ENCODE results near the gene DHRS3. TPM values are rescaled to one million over a fixed set of nuclear protein-coding genes. Genes with fewer than 3 reads are reported as not detected.

The DHRS3 gene
- total and polyA plus RNA-seq, 8 donors, result 15.1 to 103 (median 58.2) TPM

- intact Hi-C loops (cut with DNase I; ENCODE audit: low total_unique reads), result no loop called here
- Histone ChIP-seq H3K4me1 (peaks cover 78 to 100% (median 98%) of the 10 kb centered on the region in 4 donors), H3K9me3 (no peaks in the 10 kb centered on the region), H3K27me3 (peaks cover 0 to 10% (median 0%) of the 10 kb centered on the region in 3 donors), H3K4me3 (peak overlapping the region; percentile 36 to 46 (median 37)), H3K36me3 (peaks cover 0 to 14% (median 4%) of the 10 kb centered on the region in 4 donors), H3K27ac (peak overlapping the region; percentile 77 to 92 (median 87))
- DNase-seq, result peak in 1 of 2 donors; percentile 94
- TF ChIP-seq EP300 (IDR thresholded peaks at IDR 0.05) (no peak), POLR2A (IDR thresholded peaks at IDR 0.05) (no peak), POLR2AphosphoS5 (IDR thresholded peaks at IDR 0.05) (no peak), CTCF (IDR thresholded peaks at IDR 0.05) (no peak)
- 2 to 15% (median 5%) methylated on average over 3 to 18 of the region's 18 CpGs for whole genome bisulfite sequencing, 5 donors
Observed at GRCh38 chr1:12595757-12596006, 22.3 kb downstream of the DHRS3 start.

GRCh38 chr1:12594966-12595756, 22.8 kb downstream of the DHRS3 start:
- intact Hi-C loops (cut with DNase I; ENCODE audit: low total_unique reads), result no loop called here
- H3K4me3 ChIP-seq, result peak overlapping the region; percentile 36 to 46 (median 37)
- peaks cover 0 to 10% (median 0%) of the 10 kb centered on the region in 3 donors for H3K27me3 ChIP-seq
- TF ChIP-seq POLR2AphosphoS5 (IDR thresholded peaks at IDR 0.05) (peak in 2 of 3 donors; percentile 5 to 53), CTCF (IDR thresholded peaks at IDR 0.05) (no peak), EP300 (IDR thresholded peaks at IDR 0.05) (no peak), POLR2A (IDR thresholded peaks at IDR 0.05) (no peak)
- WGBS, 5 donors, result 7 to 12% (median 8%) methylated on average over 28 to 47 of the region's 47 CpGs
- peak overlapping the region; percentile 77 to 92 (median 87) for H3K27ac ChIP-seq
- H3K9me3 ChIP-seq, result no peaks in the 10 kb centered on the region
- H3K4me1 ChIP-seq, result peaks cover 73 to 100% (median 97%) of the 10 kb centered on the region in 4 donors
- H3K36me3 ChIP-seq, result peaks cover 0 to 19% (median 5%) of the 10 kb centered on the region in 4 donors
- peak; percentile 63 to 91 for DNase-seq

- WGBS, 5 donors, result 77 to 91% (median 90%) methylated on average over 6 of the region's 6 CpGs
- no peak for DNase-seq
- H3K4me1 ChIP-seq, result peaks cover 66 to 99% (median 92%) of the 10 kb centered on the region in 4 donors
- intact Hi-C loops (cut with DNase I; ENCODE audit: low total_unique reads), result no loop called here
- peak overlapping the region in 1 of 4 donors; percentile 37 for H3K4me3 ChIP-seq
- TF ChIP-seq POLR2AphosphoS5 (IDR thresholded peaks at IDR 0.05) (no peak), EP300 (IDR thresholded peaks at IDR 0.05) (no peak), CTCF (IDR thresholded peaks at IDR 0.05) (no peak), POLR2A (IDR thresholded peaks at IDR 0.05) (no peak)
- H3K9me3 ChIP-seq, result no peaks in the 10 kb centered on the region
- H3K36me3 ChIP-seq, result peaks cover 0 to 26% (median 7%) of the 10 kb centered on the region in 4 donors
- peaks cover 0 to 10% (median 0%) of the 10 kb centered on the region in 3 donors for H3K27me3 ChIP-seq
- H3K27ac ChIP-seq, result peak overlapping the region; percentile 59 to 92 (median 87)
Observed at GRCh38 chr1:12594490-12594889, 23.5 kb downstream of the DHRS3 start.

GRCh38 chr1:12593621-12594066, 24.4 kb downstream of the DHRS3 start:
- peak in 1 of 2 donors; percentile 61 for DNase-seq
- peak overlapping the region in 4 of 5 donors; percentile 82 to 92 (median 88) for H3K27ac ChIP-seq
- no peak overlapping the region for H3K4me3 ChIP-seq
- intact Hi-C loops (cut with DNase I; ENCODE audit: low total_unique reads), result no loop called here
- 40 to 45% (median 42%) methylated on average over 7 of the region's 7 CpGs for WGBS, 5 donors
- H3K9me3 ChIP-seq, result no peaks in the 10 kb centered on the region
- H3K27me3 ChIP-seq, result peaks cover 0 to 10% (median 0%) of the 10 kb centered on the region in 3 donors
- H3K36me3 ChIP-seq, result peaks cover 0 to 26% (median 9%) of the 10 kb centered on the region in 4 donors
- H3K4me1 ChIP-seq, result peaks cover 57 to 97% (median 83%) of the 10 kb centered on the region in 4 donors
- TF ChIP-seq EP300 (IDR thresholded peaks at IDR 0.05) (peak; percentile 43), POLR2AphosphoS5 (IDR thresholded peaks at IDR 0.05) (peak in 2 of 3 donors; percentile 75 to 86), POLR2A (IDR thresholded peaks at IDR 0.05) (no peak), CTCF (IDR thresholded peaks at IDR 0.05) (no peak)
